22Rv1 (cell line): Measurements from ENCODE around the gene PXDN.

Experiments
- ZFX ChIP-seq: fragments of 450-650 bp; IDR thresholded peaks from 2 replicates; pipeline ENCODE4 v1.6.1; 2017; ENCODE audit warnings: antibody characterized with exemption, borderline replicate concordance
- TF ChIP-seq, protein P1 (sequence below): fragments of 450-650 bp; IDR thresholded peaks from 2 replicates; pipeline ENCODE4 v1.5.1; 2017; ENCODE audit warnings: mild to moderate bottlenecking

DNA sequence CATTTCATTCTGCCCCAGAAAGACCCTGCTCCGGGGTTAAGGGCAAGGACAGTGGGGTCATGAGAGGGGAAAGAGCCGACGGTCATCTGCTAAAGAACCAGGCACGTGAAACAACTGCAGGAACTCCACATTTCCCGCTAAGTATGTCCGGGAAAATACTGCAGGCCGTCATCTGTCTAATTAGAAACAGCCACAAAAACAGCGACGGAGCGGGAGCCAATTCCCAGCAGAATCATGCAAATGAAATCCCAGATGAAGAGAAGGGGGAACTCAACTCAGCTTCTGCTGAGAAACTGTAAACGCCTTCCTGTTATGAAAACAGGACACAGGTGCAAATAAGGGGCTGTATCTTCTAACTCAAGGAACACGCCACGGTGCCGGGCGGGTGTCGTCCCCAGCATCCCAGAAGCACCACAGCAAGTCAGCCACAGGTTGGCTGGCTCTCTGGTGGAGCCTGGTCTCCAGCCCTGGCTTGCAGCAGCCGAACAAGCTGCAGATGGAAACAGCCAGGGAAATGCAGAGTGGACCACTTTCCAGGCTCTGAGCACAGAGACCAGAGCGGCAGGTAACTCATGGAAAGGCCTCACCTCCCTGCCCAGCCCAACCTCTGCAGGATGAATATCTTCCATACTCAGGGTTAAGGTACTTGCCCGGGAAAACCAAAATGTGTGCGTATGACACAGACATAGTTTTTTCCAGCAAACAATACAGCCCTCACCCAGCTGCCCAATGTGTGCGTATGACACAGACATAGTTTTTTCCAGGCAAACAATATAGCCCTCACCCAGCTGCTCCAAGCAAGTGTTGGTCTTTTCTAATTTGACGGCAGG lies 28.9 kb downstream of the PXDN start:
- TF ChIP-seq, protein P1, sequence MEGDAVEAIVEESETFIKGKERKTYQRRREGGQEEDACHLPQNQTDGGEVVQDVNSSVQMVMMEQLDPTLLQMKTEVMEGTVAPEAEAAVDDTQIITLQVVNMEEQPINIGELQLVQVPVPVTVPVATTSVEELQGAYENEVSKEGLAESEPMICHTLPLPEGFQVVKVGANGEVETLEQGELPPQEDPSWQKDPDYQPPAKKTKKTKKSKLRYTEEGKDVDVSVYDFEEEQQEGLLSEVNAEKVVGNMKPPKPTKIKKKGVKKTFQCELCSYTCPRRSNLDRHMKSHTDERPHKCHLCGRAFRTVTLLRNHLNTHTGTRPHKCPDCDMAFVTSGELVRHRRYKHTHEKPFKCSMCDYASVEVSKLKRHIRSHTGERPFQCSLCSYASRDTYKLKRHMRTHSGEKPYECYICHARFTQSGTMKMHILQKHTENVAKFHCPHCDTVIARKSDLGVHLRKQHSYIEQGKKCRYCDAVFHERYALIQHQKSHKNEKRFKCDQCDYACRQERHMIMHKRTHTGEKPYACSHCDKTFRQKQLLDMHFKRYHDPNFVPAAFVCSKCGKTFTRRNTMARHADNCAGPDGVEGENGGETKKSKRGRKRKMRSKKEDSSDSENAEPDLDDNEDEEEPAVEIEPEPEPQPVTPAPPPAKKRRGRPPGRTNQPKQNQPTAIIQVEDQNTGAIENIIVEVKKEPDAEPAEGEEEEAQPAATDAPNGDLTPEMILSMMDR: no peak
- no peak for TF ChIP-seq ZFX
